GM10248 (cell line): ENCODE results near the gene TMEM97.

Source experiments
- CTCF ChIA-PET: fragments of 300-600 bp; sonication (Branson Sonifier 250); formaldehyde crosslinking; extraction: SDS; loops from one replicate; lab custom pipeline; 2021; ENCODE audit warnings: antibody characterized with exemption; lab: Yijun Ruan, JAX
- POLR2A ChIA-PET: fragments of 350-650 bp; sonication (Branson Sonifier 250); formaldehyde crosslinking; extraction: SDS; loops from one replicate; lab custom pipeline; 2020; ENCODE audit warnings: antibody characterized with exemption; lab: Yijun Ruan, JAX
- DNase-seq: peaks from one replicate; pipeline ENCODE4 v3.0.0; 2012; ENCODE audit errors: extremely low spot score
- CTCF ChIP-seq: IDR thresholded peaks from 2 replicates; pipeline ENCODE4 v1.5.1; 2012; ENCODE audit warnings: mild to moderate bottlenecking, low read depth; ENCODE audit errors: extremely low read depth, missing control alignments, control extremely low read depth

Gene TMEM97

GRCh38 chr17:28327031-28327607 is 8.1 kb downstream of the TMEM97 start:
- no peak for DNase-seq
- TF ChIP-seq CTCF, result no peak
- CTCF ChIA-PET, result interaction anchor here (2.1 kb wide), 1 partner anchor 29 kb away, joined by 6 read pairs; no protein-coding TSS in a partner anchor
- POLR2A ChIA-PET, result no interaction called here

- ChIA-PET CTCF (interaction anchor here (1.3 to 2.1 kb wide), 2 partner anchors 30 to 76 kb away, joined by 4 to 6 read pairs; no protein-coding TSS in a partner anchor), POLR2A (no interaction called here)
- no peak for TF ChIP-seq CTCF
- no peak for DNase-seq
These were observed 8.7 kb downstream of the TMEM97 start for GRCh38 chr17:28327709-28328108.

- CTCF ChIA-PET, result interaction anchor here (1.3 to 2.1 kb wide), 2 partner anchors 30 to 76 kb away, joined by 4 to 6 read pairs; no protein-coding TSS in a partner anchor
- POLR2A ChIA-PET, result no interaction called here
- TF ChIP-seq CTCF, result no peak
These were observed 9.3 kb downstream of the TMEM97 start for GRCh38 chr17:28328325-28328724.

GRCh38 chr17:28330671-28331070 is 11.7 kb downstream of the TMEM97 start:
- no peak for TF ChIP-seq CTCF
- no peak for DNase-seq
- ChIA-PET POLR2A (interaction anchor here (1.0 to 1.1 kb wide), 2 partner anchors 13 to 16 kb away, joined by 3 read pairs; no protein-coding TSS in a partner anchor), CTCF (interaction anchor here (1.4 to 3.0 kb wide), 2 partner anchors 10 to 12 kb away, joined by 3 to 15 read pairs; partner anchors contain the start of gene TMEM97)

More at GRCh38 chr17:28328325-28328724, 9.3 kb downstream of the TMEM97 start:
- DNase-seq, result no peak

GRCh38 chr17:28331891-28332420 is 13.0 kb downstream of the TMEM97 start:
- DNase-seq, result no peak
- ChIA-PET CTCF (interaction anchor here (1.4 to 3.0 kb wide), 2 partner anchors 12 to 100 kb away, joined by 3 to 15 read pairs; partner anchors contain the start of gene TMEM97), POLR2A (no interaction called here)
- no peak for TF ChIP-seq CTCF

GRCh38 chr17:28333083-28333746 is 14.2 kb downstream of the TMEM97 start:
- ChIA-PET POLR2A (interaction anchor here (0.5 kb wide), 1 partner anchor 97 kb away, joined by 7 read pairs; no protein-coding TSS in a partner anchor), CTCF (interaction anchor here (0.7 to 3.9 kb wide), 6 partner anchors 12 to 529 kb away, joined by 3 to 18 read pairs (median 4); partner anchors contain the start of gene POLDIP2)
- no peak for DNase-seq
- TF ChIP-seq CTCF, result no peak
